Measurements from ENCODE around the gene DVL2. TPM values are rescaled to one million over a fixed set of nuclear protein-coding genes. Genes with fewer than 3 reads are reported as not detected.
A peak's percentile ranks its signal among the peaks of the same experiment; 100 is the strongest.

DVL2 gene
- total RNA-seq, 4 donors from 2014 or later, result 53.2 to 78.1 (median 55.5) TPM

DNA sequence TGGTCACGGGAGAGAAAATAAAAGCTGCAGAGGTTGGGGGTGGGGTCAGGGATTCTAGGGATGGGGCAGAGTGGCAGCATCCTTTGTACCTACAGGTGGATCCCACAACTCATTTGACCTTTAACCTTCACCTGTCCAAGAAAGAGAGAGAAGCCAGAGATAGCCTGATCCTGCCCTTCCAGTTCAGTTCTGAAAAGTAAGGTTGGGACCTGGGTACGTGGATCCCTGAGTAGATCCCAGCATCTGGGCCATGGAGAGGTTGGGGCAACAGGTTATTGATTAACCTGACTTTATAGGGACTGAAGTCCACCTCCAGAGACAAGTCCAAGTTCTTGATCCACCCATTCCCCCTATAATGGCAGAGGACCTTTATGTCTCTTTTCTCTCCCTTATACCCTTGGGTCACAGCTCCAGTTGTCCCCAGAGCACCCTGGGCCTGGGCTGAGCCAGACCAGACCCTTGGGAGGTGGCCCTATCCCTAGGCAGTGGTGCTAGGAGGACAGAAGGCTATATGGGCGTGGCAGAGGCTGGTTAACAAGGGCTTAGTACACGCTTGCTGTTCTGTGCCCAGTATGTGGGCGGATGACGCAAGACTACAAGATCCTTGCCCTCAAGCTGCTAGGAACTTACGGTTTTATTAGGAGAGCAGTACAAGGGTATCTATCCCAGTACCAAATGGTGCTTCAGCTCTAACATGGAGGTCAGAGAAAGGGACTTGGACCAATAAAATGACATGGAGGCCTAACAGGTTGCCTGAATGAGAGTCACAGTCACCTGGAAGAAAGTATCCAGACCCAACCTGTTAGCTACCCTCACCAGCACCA, 24.6 kb upstream of the DVL2 start:
- H3K36me3 ChIP-seq, result peaks cover 53% of the 10 kb centered on the region
- DNase-seq (ENCODE audit: low spot score in 2 of 2), result no peak
- H3K4me1 ChIP-seq, result peaks cover 47% of the 10 kb centered on the region
- no peak for TF ChIP-seq POLR2AphosphoS5 (IDR thresholded peaks at IDR 0.05)
- no peak for TF ChIP-seq EP300 (IDR thresholded peaks at IDR 0.05)
- no peak for TF ChIP-seq POLR2A (IDR thresholded peaks at IDR 0.05)
- TF ChIP-seq CTCF (IDR thresholded peaks at IDR 0.05), result no peak
- WGBS, result 64% methylated on average over 7 of the region's 7 CpGs
- H3K9me3 ChIP-seq, result no peaks in the 10 kb centered on the region
- no peak overlapping the region for H3K4me3 ChIP-seq
- H3K27me3 ChIP-seq, result peaks cover 35% of the 10 kb centered on the region
- H3K27ac ChIP-seq, result no peak overlapping the region

GRCh38 chr17:7256766-7257456, 22.6 kb upstream of the DVL2 start:
- Histone ChIP-seq H3K4me1 (peaks cover 39% of the 10 kb centered on the region), H3K27ac (no peak overlapping the region), H3K9me3 (no peaks in the 10 kb centered on the region), H3K36me3 (peaks cover 53% of the 10 kb centered on the region), H3K27me3 (peaks cover 15% of the 10 kb centered on the region), H3K4me3 (no peak overlapping the region)
- TF ChIP-seq POLR2A (IDR thresholded peaks at IDR 0.05), result no peak
- TF ChIP-seq POLR2AphosphoS5 (IDR thresholded peaks at IDR 0.05), result no peak
- no peak for DNase-seq (ENCODE audit: low spot score in 2 of 2)
- WGBS, result 91% methylated on average over 8 of the region's 8 CpGs

DNA sequence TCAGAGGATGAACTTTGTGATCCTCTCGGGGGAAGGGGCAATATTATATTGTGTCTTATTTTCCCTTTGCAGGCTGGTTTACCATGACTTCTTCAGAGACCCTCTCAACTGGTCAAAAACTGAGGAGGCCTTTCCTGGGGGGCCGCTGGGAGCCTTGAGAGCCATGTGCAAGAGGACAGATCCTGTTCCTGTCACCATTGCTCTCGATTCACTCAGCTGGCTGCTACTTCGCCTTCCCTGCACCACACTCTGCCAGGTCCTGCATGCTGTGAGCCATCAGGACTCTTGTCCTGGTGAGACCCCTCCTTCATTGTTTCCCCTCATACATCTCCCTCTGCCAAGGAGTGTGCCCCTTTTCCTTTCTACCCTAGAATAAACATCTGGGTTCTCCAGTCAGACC, 20.2 kb upstream of the DVL2 start:
- 88% methylated on average over 4 of the region's 4 CpGs for WGBS
- no peaks in the 10 kb centered on the region for H3K27me3 ChIP-seq
- TF ChIP-seq EP300 (IDR thresholded peaks at IDR 0.05), result no peak
- TF ChIP-seq CTCF (IDR thresholded peaks at IDR 0.05), result no peak
- no peak for TF ChIP-seq POLR2AphosphoS5 (IDR thresholded peaks at IDR 0.05)
- TF ChIP-seq POLR2A (IDR thresholded peaks at IDR 0.05), result no peak
- peaks cover 51% of the 10 kb centered on the region for H3K36me3 ChIP-seq
- H3K27ac ChIP-seq, result no peak overlapping the region
- peaks cover 35% of the 10 kb centered on the region for H3K4me1 ChIP-seq
- DNase-seq (ENCODE audit: low spot score in 2 of 2), result no peak
- H3K4me3 ChIP-seq, result no peak overlapping the region
- no peaks in the 10 kb centered on the region for H3K9me3 ChIP-seq

DNA sequence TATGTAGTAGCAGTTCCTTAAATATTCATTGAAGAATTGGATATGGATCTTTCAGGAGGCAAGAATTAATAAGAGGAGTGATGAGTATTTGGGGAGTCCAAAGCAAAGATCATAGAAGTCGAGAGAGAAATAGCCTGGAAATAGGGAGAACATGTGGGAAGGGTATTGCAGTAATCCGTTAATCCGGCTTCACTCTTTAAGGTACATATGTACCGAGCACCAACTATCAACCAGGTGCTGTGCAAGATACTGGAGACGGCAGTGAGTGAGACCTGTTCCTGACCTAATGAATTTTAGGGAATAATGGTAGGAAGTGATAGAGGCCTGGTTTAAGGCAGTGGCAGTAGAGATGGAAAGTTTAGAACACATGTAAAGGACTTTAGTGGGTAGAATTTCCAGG, 18.8 kb upstream of the DVL2 start:
- Histone ChIP-seq H3K36me3 (peaks cover 38% of the 10 kb centered on the region), H3K27ac (peak overlapping the region; percentile 100), H3K9me3 (no peaks in the 10 kb centered on the region), H3K4me3 (peak overlapping the region; percentile 88), H3K4me1 (peaks cover 37% of the 10 kb centered on the region), H3K27me3 (no peaks in the 10 kb centered on the region)
- WGBS, result 77% methylated on average over 5 of the region's 5 CpGs
- DNase-seq (ENCODE audit: low spot score in 2 of 2), result no peak
- TF ChIP-seq CTCF (IDR thresholded peaks at IDR 0.05), result no peak
- no peak for TF ChIP-seq EP300 (IDR thresholded peaks at IDR 0.05)
- TF ChIP-seq POLR2AphosphoS5 (IDR thresholded peaks at IDR 0.05), result no peak
- TF ChIP-seq POLR2A (IDR thresholded peaks at IDR 0.05), result no peak

- no peaks in the 10 kb centered on the region for H3K27me3 ChIP-seq
- H3K4me1 ChIP-seq, result peaks cover 37% of the 10 kb centered on the region
- TF ChIP-seq POLR2A (IDR thresholded peaks at IDR 0.05) (peak in 1 of 2 donors; percentile 53), CTCF (IDR thresholded peaks at IDR 0.05) (peak; percentile 4 to 29), EP300 (IDR thresholded peaks at IDR 0.05) (no peak), POLR2AphosphoS5 (IDR thresholded peaks at IDR 0.05) (peak in 2 of 3 donors; percentile 70 to 79)
- H3K36me3 ChIP-seq, result peaks cover 32% of the 10 kb centered on the region
- DNase-seq (ENCODE audit: low spot score in 2 of 2), result peak; percentile 98
- H3K4me3 ChIP-seq, result peak within 1 kb of the TSS; percentile 88
- 1% methylated on average over 32 of the region's 55 CpGs for WGBS
- no peaks in the 10 kb centered on the region for H3K9me3 ChIP-seq
- peak within 1 kb of the TSS; percentile 100 for H3K27ac ChIP-seq
Observed at GRCh38 chr17:7252176-7253043, 18.1 kb upstream of the DVL2 start, which contains the start of gene ELP5. Gene ELP5, plus strand, starts transcription at chr17:7252215. Its CDS starts 336 bp downstream, at chr17:7252551.

All from suprapubic skin (tissue), 4 donors.